ENCODE measurements around the gene FRMD8.

DNA sequence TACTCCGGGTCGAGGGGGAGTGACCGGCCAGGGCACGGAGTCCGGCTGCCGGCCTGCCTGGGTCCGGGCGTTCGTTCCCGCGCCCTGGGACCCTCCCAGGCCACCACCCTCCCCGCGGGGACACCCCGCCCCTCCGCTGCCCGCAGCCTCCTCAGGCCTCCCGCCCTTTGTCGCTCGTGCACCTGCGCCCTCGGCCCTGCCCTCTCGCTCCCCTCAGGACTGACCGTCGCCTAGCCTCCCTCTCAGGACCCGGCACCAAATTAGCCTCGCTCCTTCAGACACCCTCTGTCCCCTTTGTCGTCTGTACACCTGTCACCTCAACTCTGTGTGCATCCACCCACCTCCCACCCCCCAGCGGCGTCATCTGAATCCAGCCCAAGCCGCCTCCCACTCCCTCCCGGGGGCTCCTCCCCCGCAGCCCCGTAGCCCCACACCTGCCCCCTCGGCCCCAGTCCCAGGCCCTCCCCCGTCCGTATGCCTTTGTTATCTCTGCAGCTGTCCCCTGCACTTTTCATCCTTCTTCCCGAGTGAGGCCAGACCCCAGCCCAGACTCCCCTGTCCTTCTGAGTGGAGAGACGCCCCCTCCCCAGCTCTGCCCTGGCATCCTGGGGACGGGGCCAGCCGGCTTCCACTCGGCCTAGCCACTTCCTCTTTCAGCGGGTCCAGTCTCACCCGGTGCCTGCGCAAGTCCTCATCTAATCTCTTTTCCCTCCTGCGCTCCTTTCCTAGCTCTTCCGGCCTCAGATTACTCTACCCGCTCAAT is 31.2 kb upstream of the FRMD8 start:
- TF ChIP-seq, protein P1, sequence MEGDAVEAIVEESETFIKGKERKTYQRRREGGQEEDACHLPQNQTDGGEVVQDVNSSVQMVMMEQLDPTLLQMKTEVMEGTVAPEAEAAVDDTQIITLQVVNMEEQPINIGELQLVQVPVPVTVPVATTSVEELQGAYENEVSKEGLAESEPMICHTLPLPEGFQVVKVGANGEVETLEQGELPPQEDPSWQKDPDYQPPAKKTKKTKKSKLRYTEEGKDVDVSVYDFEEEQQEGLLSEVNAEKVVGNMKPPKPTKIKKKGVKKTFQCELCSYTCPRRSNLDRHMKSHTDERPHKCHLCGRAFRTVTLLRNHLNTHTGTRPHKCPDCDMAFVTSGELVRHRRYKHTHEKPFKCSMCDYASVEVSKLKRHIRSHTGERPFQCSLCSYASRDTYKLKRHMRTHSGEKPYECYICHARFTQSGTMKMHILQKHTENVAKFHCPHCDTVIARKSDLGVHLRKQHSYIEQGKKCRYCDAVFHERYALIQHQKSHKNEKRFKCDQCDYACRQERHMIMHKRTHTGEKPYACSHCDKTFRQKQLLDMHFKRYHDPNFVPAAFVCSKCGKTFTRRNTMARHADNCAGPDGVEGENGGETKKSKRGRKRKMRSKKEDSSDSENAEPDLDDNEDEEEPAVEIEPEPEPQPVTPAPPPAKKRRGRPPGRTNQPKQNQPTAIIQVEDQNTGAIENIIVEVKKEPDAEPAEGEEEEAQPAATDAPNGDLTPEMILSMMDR (IDR thresholded peaks at IDR 0.05): no peak
- TF ChIP-seq POLR2A (IDR thresholded peaks at IDR 0.05): no peak
